Ramos (cell line): ENCODE data around the gene PCAT6.
"Not testable (repeated sequence)": the region's sequence is repeated elsewhere in the genome, so short reads cannot be mapped to it uniquely, and the experiment has no call there.

Experiments used
- in situ Hi-C: fragments of 300-500 bp; cut with MboI; formaldehyde crosslinking; loops from one replicate; pipeline ENCODE4 v1.14.3; 2022; ENCODE audit warnings: low sequenced_read_pairs; ENCODE audit not compliant: unreplicated experiment

Gene PCAT6

GRCh38 chr1:202810615-202811295 is at the start of gene PCAT6:
PCAT6 (plus strand) TSS chr1:202810954.
- in situ Hi-C loops = no loop called here

GRCh38 chr1:202762019-202762418 is 48.7 kb upstream of the PCAT6 start:
- in situ Hi-C loops = no loop called here

- in situ Hi-C loops = no loop called here
Measured at GRCh38 chr1:202765721-202766120, 45.0 kb upstream of the PCAT6 start.

- in situ Hi-C loops = no loop called here
Measured at GRCh38 chr1:202770135-202770534, 40.6 kb upstream of the PCAT6 start.

GRCh38 chr1:202781180-202781579 is 29.6 kb upstream of the PCAT6 start:
- in situ Hi-C loops = no loop called here

- in situ Hi-C loops = no loop called here
Measured at GRCh38 chr1:202786804-202787203, 23.9 kb upstream of the PCAT6 start.

GRCh38 chr1:202788800-202789199 is 22.0 kb upstream of the PCAT6 start:
- in situ Hi-C loops = no loop called here

- in situ Hi-C loops = no loop called here
Measured at GRCh38 chr1:202791077-202791747, 19.5 kb upstream of the PCAT6 start.

GRCh38 chr1:202794051-202794740 is 16.6 kb upstream of the PCAT6 start:
- in situ Hi-C loops = no loop called here

- in situ Hi-C loops = not testable (repeated sequence)
Measured at GRCh38 chr1:202794931-202795330, 15.8 kb upstream of the PCAT6 start.

- in situ Hi-C loops = no loop called here
Measured at GRCh38 chr1:202796670-202797069, 14.1 kb upstream of the PCAT6 start.

- in situ Hi-C loops = no loop called here
Measured at GRCh38 chr1:202798260-202798659, 12.5 kb upstream of the PCAT6 start.

GRCh38 chr1:202798792-202799331 is 11.9 kb upstream of the PCAT6 start:
- in situ Hi-C loops = no loop called here

GRCh38 chr1:202800742-202801141 is 10.0 kb upstream of the PCAT6 start:
- in situ Hi-C loops = no loop called here

- in situ Hi-C loops = no loop called here
Measured at GRCh38 chr1:202801175-202801574, 9.6 kb upstream of the PCAT6 start.

- in situ Hi-C loops = no loop called here
Measured at GRCh38 chr1:202802034-202802433, 8.7 kb upstream of the PCAT6 start.

GRCh38 chr1:202802998-202803932 is 7.5 kb upstream of the PCAT6 start:
- in situ Hi-C loops = no loop called here

GRCh38 chr1:202804126-202804525 is 6.6 kb upstream of the PCAT6 start:
- in situ Hi-C loops = no loop called here

GRCh38 chr1:202805886-202806844 is 4.6 kb upstream of the PCAT6 start:
- in situ Hi-C loops = no loop called here
